Loucy (cell line): ENCODE results near the gene VAMP4.

Experiments used
- H2AFZ ChIP-seq: fragments of 200-600 bp; sonication (generic); 2 replicates; pipeline ENCODE4 v1.6.0; 2016; ENCODE audit warnings: antibody characterized with exemption, mild to moderate bottlenecking, low read length, moderate library complexity
- H3F3A ChIP-seq: fragments of 200-600 bp; 2 replicates; pipeline ENCODE4 v1.6.0; 2016; ENCODE audit warnings: antibody characterized with exemption, low read depth, mild to moderate bottlenecking
- H3K27me3 ChIP-seq: fragments of 200-600 bp; sonication (generic); 2 replicates; pipeline ENCODE4 v1.6.1; 2014; ENCODE audit warnings: low read length, mild to moderate bottlenecking; ENCODE audit not compliant: insufficient read depth, poor library complexity, severe bottlenecking
- H3K36me3 ChIP-seq: fragments of 200-600 bp; sonication (generic); 2 replicates; pipeline ENCODE4 v1.6.1; 2016; ENCODE audit warnings: low read length; ENCODE audit not compliant: insufficient read depth
- H3K4me1 ChIP-seq: fragments of 200-600 bp; sonication (generic); 2 replicates; pipeline ENCODE4 v1.5.1; 2014; ENCODE audit warnings: low read length, mild to moderate bottlenecking; ENCODE audit not compliant: insufficient read depth, poor library complexity, severe bottlenecking
- H3K4me2 ChIP-seq: fragments of 200-600 bp; sonication (generic); 2 replicates; pipeline ENCODE4 v1.6.0; 2014; ENCODE audit warnings: antibody characterized with exemption, low read length, low read depth, mild to moderate bottlenecking; ENCODE audit not compliant: poor library complexity, severe bottlenecking
- H3K4me3 ChIP-seq: fragments of 200-600 bp; sonication (generic); 2 replicates; pipeline ENCODE4 v1.5.1; 2014; ENCODE audit warnings: low read length, mild to moderate bottlenecking, mixed read lengths; ENCODE audit not compliant: poor library complexity, severe bottlenecking
- H3K79me2 ChIP-seq: fragments of 200-600 bp; sonication (generic); 2 replicates; pipeline ENCODE4 v1.6.1; 2014; ENCODE audit warnings: low read length; ENCODE audit not compliant: insufficient read depth
- H3K9ac ChIP-seq: fragments of 200-600 bp; sonication (generic); 2 replicates; pipeline ENCODE4 v1.6.0; 2014; ENCODE audit warnings: mild to moderate bottlenecking, low read depth, low read length, moderate library complexity; ENCODE audit not compliant: poor library complexity, severe bottlenecking
- H3K9me2 ChIP-seq: fragments of 200-600 bp; sonication (generic); replicated peaks from 2 replicates; pipeline ENCODE4 v1.6.1; 2016; ENCODE audit warnings: low read depth, low read length, mixed read lengths
- H3K9me3 ChIP-seq: fragments of 200-600 bp; sonication (generic); 2 replicates; pipeline ENCODE4 v1.6.1; 2014; ENCODE audit warnings: mild to moderate bottlenecking, antibody characterized with exemption, low read length, low read depth; ENCODE audit not compliant: insufficient read depth
- H4K20me1 ChIP-seq: fragments of 200-600 bp; sonication (generic); 2 replicates; pipeline ENCODE4 v1.6.0; 2014; ENCODE audit warnings: antibody characterized with exemption, low read length, mild to moderate bottlenecking; ENCODE audit not compliant: insufficient read depth, poor library complexity, severe bottlenecking
- EZH2phosphoT487 ChIP-seq: fragments of 200-600 bp; IDR thresholded peaks from 2 replicates; pipeline ENCODE4 v1.6.1; 2018; ENCODE audit warnings: antibody characterized with exemption, mild to moderate bottlenecking, moderate library complexity, borderline replicate concordance
- TF ChIP-seq, protein P1 (sequence below): fragments of 200-600 bp; sonication (generic); conservative IDR thresholded peaks from 2 replicates; pipeline ENCODE4 v1.5.1; 2014; ENCODE audit warnings: mild to moderate bottlenecking, antibody characterized with exemption, low read length

The VAMP4 gene

DNA sequence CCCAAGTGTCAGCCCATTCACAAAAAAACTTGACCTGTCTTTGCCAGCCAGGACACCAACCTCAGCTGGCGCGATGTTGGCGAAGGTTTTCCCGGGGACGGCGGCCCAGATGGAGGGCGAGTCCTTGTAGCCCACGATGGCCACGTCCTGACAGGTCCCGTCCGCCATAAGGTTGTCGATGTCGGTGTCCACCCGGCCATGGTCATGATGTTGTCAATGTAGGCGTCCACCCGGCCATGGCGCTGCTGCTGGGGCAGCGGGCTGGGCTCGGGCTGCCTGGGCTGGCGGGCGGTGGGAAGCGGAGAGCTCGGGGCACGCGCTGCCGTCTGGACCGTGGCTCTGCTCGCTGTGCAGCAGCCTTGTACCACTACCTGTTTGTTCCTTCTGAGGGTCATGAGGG lies 71.1 kb downstream of the VAMP4 start:
- no peaks in the 10 kb centered on the region for H3K9me2 ChIP-seq
- no peaks in the 10 kb centered on the region for H3K4me1 ChIP-seq
- H3K36me3 ChIP-seq: no peaks in the 10 kb centered on the region
- H2AFZ ChIP-seq: no peak overlapping the region
- H3K27me3 ChIP-seq: no peaks in the 10 kb centered on the region
- H3K79me2 ChIP-seq: no peaks in the 10 kb centered on the region
- H3K9ac ChIP-seq: no peak overlapping the region
- no peaks in the 10 kb centered on the region for H3F3A ChIP-seq
- TF ChIP-seq, protein P1, sequence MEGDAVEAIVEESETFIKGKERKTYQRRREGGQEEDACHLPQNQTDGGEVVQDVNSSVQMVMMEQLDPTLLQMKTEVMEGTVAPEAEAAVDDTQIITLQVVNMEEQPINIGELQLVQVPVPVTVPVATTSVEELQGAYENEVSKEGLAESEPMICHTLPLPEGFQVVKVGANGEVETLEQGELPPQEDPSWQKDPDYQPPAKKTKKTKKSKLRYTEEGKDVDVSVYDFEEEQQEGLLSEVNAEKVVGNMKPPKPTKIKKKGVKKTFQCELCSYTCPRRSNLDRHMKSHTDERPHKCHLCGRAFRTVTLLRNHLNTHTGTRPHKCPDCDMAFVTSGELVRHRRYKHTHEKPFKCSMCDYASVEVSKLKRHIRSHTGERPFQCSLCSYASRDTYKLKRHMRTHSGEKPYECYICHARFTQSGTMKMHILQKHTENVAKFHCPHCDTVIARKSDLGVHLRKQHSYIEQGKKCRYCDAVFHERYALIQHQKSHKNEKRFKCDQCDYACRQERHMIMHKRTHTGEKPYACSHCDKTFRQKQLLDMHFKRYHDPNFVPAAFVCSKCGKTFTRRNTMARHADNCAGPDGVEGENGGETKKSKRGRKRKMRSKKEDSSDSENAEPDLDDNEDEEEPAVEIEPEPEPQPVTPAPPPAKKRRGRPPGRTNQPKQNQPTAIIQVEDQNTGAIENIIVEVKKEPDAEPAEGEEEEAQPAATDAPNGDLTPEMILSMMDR: no peak
- no peak for TF ChIP-seq EZH2phosphoT487
- H4K20me1 ChIP-seq: no peaks in the 10 kb centered on the region
- H3K4me2 ChIP-seq: no peak overlapping the region
- no peaks in the 10 kb centered on the region for H3K9me3 ChIP-seq
- no peak overlapping the region for H3K4me3 ChIP-seq

DNA sequence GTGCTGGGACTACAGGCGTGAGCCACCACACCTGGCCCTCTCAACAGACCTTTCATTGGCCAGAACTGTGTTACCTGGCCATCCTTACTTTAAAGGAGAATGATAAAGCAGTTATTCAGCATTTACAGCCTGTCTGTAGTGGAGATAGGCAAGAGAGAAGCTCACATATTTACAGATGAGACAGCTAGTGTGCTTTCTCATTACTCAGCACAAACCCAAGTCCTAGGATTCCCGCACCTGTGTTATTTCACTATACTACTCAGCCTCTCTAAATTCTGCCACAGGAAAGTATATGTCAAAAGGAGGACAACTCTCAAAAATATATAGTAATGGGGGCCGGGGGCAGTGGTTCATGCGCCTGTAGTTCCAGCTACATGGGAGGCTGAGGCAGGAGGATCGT lies 73.5 kb downstream of the VAMP4 start:
- Histone ChIP-seq H3K27me3 (no peaks in the 10 kb centered on the region), H3K9me2 (no peaks in the 10 kb centered on the region), H3K9me3 (no peaks in the 10 kb centered on the region), H3K4me2 (no peak overlapping the region), H3F3A (no peaks in the 10 kb centered on the region), H3K79me2 (no peaks in the 10 kb centered on the region), H2AFZ (no peak overlapping the region), H4K20me1 (no peaks in the 10 kb centered on the region), H3K4me1 (no peaks in the 10 kb centered on the region), H3K9ac (no peak overlapping the region), H3K4me3 (no peak overlapping the region), H3K36me3 (no peaks in the 10 kb centered on the region)
- no peak for TF ChIP-seq EZH2phosphoT487
- TF ChIP-seq, protein P1: no peak

GRCh38 chr1:171666114-171666769 lies 75.6 kb downstream of the VAMP4 start:
- H2AFZ ChIP-seq: no peak overlapping the region
- no peaks in the 10 kb centered on the region for H3K36me3 ChIP-seq
- H3F3A ChIP-seq: no peaks in the 10 kb centered on the region
- H3K9me2 ChIP-seq: no peaks in the 10 kb centered on the region
- no peak overlapping the region for H3K4me2 ChIP-seq
- H3K27me3 ChIP-seq: no peaks in the 10 kb centered on the region
- H3K9me3 ChIP-seq: no peaks in the 10 kb centered on the region
- TF ChIP-seq, protein P1: no peak
- TF ChIP-seq EZH2phosphoT487: no peak
- no peaks in the 10 kb centered on the region for H3K4me1 ChIP-seq
- H4K20me1 ChIP-seq: no peaks in the 10 kb centered on the region
- H3K79me2 ChIP-seq: no peaks in the 10 kb centered on the region
- no peak overlapping the region for H3K4me3 ChIP-seq
- H3K9ac ChIP-seq: no peak overlapping the region
